GM03348 (cell line): ENCODE data around the gene C18orf32.
"Not testable (repeated sequence)": the region's sequence is repeated elsewhere in the genome, so short reads cannot be mapped to it uniquely, and the experiment has no call there.

Experiments
- DNase-seq: peaks from one replicate; pipeline ENCODE4 v3.0.0; 2012; ENCODE audit warnings: low spot score

Gene C18orf32

GRCh38 chr18:49500201-49500921 lies 13.3 kb upstream of the C18orf32 start:
- DNase-seq: no peak

GRCh38 chr18:49499046-49499637 lies 12.1 kb upstream of the C18orf32 start:
- DNase-seq: no peak

DNA sequence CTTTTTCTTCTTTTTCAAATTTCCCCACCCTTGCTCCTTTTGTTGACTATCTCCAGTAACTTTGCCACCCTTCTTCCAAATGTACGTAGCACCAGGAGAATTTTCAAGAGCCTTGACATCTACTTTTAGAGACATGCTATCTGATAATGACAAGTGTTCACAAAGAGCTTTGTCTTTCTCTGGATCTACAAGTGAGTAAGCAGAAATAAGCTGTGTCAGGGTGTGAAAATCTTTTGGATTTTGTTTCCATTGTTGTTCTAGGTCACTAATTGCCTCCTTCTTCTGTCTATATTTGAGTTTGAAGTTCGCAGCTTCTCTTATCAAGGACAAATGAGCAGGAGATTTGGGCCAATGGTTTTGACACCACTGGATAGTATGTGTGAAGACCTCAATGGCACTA lies 8.4 kb upstream of the C18orf32 start:
- no peak for DNase-seq

GRCh38 chr18:49495076-49495475 lies 8.0 kb upstream of the C18orf32 start:
- DNase-seq: no peak

GRCh38 chr18:49494660-49495059 lies 7.6 kb upstream of the C18orf32 start:
- DNase-seq: peak; percentile 45

- no peak for DNase-seq
These were observed 5.6 kb upstream of the C18orf32 start for GRCh38 chr18:49492694-49493033.

GRCh38 chr18:49491857-49492693 lies 5.0 kb upstream of the C18orf32 start, which contains the start of gene RPL17:
Gene RPL17, minus strand, starts transcription at chr18:49492465.
- peak; percentile 94 for DNase-seq

DNA sequence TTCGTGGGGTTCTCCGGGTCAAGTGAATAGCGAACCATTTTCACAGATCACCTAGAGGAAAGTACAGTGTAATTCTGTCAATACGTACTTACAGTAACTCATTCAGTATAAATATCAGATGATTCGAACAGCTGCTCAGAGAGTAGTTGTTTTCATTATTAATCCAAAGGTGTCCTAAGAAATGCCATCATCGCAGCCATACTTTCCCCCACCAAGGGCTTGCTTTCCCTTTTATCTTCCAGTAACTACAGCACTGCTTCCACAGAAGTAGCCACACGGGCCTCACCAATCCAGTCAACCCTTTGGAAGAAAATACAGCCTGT lies 4.5 kb upstream of the C18orf32 start:
- no peak for DNase-seq

DNA sequence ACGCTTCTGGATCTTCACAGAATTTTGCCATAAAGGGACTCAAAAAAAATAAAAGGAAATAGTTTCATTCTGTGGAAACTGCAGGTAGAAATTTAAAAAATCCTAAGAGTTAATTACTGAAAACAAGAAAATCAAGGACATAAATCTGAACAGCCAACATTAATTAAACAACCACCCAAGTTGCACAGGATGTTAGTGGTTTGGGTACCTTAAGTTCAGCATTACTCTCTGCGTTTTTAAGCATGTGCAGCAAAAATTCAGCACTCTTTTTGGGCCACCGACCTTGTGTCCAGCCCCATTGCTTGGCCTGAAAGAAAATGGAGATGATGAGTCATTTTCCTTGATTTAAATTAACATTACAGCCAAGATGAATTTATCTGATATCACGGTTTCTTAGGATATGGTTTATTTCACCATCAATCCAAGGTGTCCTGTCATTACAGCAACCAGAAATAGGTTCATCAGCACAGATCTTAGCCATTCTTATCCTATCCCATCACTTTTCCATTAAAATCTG lies 3.3 kb upstream of the C18orf32 start:
- DNase-seq: no peak

DNA sequence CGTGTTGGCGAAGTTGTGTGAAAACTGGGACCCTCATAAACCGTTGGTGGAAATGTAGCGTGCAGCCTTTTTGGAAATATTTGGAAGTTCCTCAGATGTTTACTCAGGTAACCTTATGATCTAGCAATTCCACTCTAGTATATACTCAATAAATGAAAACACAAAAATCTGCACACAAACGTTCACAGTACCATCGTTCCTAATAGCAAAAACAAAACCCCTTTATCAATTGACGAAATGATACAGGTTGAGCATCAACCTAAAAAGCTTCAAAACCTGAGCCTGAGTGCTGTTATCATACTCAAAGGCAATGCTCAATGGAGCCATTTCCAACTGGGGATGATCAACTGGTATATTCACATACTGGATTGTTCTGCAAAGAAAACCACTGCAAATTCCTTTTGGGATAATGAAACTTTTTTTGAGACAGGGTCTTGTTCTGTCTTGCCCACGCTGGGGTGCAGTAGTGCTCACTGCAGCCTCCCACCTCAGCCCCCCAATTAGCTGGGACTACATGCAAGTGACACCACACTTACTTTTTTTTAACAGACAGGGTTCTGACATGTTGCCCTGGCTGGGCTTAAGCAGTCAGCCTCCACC lies 777 bp upstream of the C18orf32 start:
- no peak for DNase-seq

- DNase-seq: peak; percentile 18
These were observed 455 bp downstream of the C18orf32 start for GRCh38 chr18:49486606-49486952.

- DNase-seq: no peak
These were observed 900 bp downstream of the C18orf32 start for GRCh38 chr18:49486134-49486533.

DNA sequence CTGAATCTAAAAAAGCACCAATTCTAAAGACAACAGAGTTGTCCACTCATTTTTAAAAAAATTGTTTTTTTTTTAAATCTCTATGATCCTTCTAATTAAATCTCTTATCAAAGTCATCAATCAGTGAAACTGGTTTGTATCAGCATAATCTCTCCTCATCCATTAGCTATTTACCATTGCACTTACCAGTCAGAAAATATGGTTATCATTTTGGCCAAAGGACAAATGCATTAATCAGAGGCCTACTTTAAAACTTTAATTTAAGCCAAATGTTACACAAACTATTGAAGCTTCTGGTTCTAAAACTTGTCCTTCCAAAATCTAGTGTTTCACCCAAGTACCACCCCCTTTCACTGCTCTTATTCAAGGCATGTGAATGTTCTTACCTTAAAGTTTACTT lies 3.8 kb downstream of the C18orf32 start:
- DNase-seq: no peak

- no peak for DNase-seq
These were observed 5.1 kb downstream of the C18orf32 start for GRCh38 chr18:49481907-49482306.

- no peak for DNase-seq
These were observed 5.7 kb downstream of the C18orf32 start for GRCh38 chr18:49481317-49481716.

DNA sequence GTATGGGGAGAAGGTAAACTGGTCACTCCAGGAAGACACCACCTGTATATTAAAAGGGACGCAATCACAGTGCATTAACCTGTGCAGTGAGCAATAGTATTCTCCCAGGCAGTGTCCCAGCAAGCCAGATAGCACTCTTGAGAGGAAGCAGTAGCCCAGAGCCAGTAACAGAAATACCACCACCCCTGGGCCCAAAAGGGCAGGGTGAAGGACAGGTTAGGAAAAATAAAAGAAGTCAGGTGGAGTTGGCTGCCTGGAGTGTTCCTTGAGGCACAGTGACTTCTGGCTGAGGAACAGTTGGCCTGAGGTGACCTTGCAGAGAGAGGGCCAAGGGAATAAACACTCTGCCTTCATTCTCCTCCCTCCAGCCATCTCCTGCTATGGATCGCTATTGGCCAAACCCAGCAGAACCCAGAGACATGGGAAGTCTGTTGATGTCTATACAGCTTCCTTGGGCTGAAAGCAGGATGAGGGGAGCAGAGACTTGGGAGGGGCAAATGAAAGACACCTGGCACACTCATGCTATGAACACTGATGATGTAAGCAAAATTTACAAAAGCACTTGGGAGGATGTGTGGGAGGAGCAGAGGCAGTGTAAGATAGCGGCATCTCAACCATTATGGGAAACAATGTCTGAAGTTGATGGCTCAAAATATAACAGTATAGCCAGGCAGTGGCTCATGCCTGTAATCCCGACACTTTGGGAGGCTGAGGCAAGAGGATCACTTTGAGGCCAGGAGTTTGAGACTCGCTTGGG lies 7.5 kb downstream of the C18orf32 start:
- DNase-seq: no peak

DNA sequence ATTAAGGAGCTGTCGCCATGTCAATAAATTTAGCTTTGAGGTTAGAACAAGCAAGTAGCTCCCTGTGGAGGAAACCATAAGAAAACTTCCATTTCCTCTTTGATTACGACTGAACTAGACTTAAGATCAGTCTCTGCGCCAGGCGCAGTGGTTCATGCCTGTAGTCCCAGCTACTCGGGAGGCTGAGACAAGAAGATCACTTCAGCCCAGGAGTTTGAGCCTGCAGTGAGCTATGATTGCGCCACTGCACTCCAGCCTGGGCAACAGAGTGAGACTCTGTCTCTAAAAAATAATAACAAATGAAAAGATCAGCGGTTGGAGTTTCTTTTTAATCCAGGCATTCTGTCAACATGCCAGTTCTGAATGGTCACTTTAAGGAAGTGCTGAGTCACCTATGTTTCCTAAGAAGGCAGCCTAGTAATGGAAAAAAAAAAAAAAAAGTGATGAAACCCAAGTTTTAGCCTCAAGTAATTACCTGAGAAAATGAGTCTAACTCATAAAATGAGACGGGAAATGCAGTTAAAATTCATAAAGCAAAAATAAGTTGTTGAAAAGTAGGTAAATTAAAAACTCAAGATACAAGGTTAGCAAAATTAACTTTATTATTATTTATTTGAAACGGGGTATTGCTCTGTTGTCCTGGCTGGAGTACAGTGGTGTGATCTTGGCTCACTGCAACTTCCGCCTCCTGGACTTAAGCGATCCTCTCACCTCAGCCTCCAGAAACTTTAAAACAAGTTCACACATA lies 10.2 kb downstream of the C18orf32 start:
- DNase-seq: peak; percentile 37

DNA sequence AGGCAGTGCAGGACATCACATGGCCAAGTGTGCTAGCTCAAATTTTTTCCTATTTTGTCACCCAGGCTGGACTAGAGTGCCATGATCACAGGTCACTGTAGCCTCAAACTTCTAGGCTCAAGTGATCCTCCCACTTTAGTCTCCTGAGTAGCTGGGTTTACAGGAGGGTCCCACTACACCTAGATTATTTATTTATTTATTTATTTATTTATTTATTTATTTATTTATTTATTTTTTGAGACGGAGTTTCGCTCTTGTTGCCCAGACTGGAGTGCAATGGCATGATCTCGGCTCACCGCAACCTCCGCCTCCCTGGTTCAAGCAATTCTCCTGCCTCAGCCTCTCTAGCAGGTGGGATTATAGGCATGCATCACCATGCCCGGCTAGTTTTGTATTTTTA lies 12.1 kb downstream of the C18orf32 start:
- DNase-seq: not testable (repeated sequence)

GRCh38 chr18:49473721-49474120 lies 13.3 kb downstream of the C18orf32 start:
- no peak for DNase-seq

- no peak for DNase-seq
These were observed 14.6 kb downstream of the C18orf32 start for GRCh38 chr18:49472459-49472858.

- DNase-seq: no peak
These were observed 15.5 kb downstream of the C18orf32 start for GRCh38 chr18:49471532-49471931.
